EL (cell line): ENCODE data around the gene COPRS.

ENCODE experiments used
- DNase-seq: peaks from one replicate; pipeline ENCODE4 v3.0.0-alpha.2; 2016

COPRS gene

DNA sequence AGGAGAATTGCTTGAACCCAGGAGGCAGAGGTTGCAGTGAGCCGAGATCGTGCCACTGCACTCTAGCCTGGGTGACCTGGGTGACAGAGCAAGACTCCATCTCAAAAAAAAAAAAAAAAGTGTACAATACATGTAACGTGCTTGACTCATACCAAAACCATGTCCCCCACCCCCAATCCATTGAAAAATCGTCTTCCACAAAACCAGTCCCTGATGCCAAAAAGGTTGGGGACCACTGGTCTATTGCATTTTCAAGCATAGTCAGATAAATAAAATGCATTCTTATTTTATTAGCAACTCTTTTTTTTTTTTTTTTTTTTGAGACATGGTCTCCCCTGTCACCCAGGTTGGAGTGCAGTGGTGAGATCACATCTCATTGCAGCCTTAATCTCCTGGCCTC lies 52.1 kb downstream of the COPRS start:
- DNase-seq = peak; percentile 21

DNA sequence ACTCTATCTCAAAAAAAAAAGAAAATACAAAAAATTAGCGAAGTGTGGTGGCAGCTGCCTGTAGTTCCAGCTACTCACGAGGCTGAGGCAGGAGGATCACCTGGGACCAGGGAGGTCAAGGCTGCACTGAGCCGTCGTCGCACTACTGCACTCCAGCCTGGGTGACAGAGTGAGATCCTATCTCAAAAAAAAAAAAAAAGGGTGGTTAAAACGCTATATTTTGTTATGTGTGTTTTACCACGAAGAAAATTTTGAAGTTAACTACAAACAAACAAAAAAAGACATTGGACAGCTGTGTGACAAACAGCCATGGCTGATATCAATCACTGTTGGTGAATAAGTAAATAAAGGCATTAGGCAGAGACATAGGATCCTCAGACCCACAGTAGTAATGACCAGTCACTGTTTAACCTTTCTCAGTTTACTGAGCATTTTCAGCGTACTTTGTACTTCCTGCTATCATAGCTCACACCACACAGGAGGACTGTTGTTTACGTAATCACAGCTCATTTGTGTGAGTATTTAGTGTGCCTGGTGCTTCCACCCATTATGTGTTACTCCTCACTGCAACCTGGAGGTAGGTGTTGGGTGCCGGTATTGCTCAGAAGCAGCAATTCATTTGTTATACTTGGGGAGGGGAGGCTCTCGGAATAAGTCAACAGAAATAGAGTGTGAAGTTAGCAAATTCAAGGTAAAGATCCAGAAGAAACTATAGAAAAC lies 55.4 kb downstream of the COPRS start:
- DNase-seq = no peak

DNA sequence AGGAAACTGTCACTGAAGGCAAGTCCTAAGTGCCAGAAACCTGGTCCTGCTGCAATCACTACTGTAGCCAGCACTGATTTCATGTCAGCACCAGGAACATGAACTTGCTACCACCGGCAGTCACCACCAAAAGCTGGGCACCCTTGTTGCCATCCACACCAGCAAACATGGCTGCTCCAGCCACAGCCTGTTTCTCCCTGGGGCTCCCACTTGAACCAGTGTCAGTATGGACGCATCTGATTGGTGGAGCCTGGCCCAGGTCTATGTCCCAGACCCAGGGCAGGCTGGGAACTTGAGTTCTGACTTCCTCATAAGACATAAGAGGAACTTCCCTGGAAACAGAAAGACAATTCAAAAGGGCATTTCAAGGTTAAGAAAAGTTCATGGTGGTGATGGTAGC lies 56.5 kb downstream of the COPRS start:
- DNase-seq = no peak
